ENCODE measurements around the gene APOA4.

Gene APOA4

DNA sequence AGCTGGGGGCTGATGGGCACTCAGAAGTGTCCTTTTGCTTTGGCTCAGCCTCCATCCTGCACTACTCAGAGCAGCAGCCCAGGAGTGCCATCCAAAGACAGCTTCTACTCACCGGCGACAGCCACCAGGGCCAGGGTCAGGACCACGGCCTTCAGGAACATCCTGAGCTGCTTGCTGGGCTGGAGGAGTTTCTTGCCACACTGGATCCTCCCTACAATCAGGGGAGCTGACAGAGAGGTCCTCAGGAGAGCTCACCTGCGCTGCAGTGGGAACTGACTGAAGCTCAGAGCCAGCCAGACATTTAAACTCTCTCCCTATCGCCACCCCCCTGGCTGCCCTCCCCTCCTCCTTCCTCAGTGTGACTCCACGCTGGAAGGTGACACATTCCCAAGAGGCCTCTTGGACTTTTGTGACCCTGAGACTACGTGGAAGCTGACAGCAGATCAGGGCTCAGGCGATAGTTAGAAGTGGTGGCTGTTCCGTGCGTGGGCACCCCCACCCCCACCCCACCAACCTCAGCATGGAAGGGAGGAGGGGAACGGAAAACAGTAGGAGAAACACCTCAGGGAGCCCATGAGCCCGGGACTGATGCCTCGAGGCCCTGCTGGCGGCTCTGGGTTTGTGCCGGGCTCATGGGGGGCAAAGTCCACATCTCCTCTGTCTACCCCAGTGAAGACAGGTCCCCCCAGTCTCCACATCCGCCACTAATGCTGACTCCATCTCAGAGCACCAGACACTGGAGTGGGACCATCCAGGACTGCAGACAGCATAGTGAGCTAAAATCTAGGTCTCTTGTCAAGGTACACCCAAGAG lies at the start of gene APOA4:
Gene APOA4, minus strand, starts transcription at position 274 of the 813 bp plus-strand sequence. Its CDS starts 113 bp downstream, at position 161.
- no peak for DNase-seq (ENCODE audit: low read depth)

DNA sequence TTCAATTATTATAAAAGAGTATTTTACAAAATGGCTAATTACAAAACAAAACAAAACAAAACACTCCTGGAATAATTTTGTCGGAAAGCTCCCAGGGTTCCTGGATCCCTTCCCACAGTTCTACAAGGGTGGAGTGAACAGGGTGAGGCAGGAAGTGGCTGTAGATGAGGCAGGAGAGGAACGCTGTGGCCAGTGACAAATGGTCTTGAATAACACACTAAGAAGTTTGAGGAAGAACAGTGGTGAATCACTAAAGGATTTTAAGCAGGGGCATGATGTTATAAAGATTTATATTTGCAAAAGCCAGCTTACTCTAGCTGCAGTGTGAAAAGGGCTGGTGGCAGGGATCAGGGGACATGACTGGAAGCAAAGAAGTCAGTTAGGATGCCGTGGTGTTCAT lies 48.1 kb upstream of the APOA4 start:
- no peak for DNase-seq (ENCODE audit: low read depth)

DNA sequence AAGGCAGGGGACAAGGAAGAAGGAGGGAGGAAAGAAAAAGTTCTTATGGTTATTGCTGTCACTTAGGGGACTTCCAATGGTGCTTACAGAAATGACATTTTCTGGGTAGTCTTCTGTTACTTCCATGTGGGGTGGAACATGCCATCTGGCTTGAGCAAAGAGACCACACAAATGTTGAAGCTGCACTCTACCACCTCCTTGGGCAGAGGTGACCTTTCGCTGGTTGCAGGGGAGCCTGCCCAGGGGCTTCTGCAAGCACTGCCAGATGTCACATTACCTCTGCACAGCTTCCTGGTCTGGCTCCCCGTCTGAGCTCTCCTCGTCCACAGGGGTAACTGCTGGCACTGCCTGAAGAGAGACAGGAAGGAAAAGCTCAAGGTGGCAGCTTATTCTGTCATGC lies 47.0 kb upstream of the APOA4 start:
- no peak for DNase-seq (ENCODE audit: low read depth)

DNA sequence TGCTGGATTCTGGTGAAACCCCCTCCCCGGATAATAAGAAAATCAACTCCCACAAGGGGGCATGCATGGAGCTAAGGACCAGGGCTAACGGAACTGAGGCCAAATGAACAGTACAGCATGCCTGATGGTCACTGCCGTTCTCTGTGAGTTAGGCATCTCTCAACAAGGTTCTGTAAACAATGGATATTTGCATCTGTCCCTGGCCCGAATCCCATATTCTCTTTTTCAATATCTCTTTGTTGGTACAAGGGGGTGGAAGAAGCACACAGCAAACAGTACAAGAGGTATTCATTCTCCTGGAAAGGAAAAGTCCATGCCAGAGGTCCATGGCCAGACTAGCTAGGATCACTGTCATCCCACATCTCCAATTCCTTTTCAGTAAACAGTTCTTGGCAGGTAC lies 46.5 kb upstream of the APOA4 start:
- no peak for DNase-seq (ENCODE audit: low read depth)

DNA sequence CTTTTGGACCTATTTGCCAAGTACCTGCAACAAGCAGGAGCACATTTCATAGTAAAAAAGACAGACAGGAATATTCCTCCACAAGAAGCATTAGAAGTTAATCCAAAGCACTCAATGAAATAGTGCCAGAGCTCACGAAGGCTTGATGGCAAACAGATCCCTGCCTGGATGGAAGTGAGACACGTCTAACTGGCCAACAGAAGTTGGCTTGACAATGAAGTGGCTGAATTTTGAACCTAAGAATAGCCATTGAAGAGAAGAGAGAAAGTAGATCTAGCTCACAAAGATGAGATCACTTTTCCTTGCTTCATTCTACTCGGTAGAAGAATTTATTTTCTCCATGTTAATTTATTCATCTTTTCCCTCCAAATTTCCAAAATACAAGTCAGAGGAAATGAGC lies 45.0 kb upstream of the APOA4 start:
- DNase-seq (ENCODE audit: low read depth) = no peak

DNA sequence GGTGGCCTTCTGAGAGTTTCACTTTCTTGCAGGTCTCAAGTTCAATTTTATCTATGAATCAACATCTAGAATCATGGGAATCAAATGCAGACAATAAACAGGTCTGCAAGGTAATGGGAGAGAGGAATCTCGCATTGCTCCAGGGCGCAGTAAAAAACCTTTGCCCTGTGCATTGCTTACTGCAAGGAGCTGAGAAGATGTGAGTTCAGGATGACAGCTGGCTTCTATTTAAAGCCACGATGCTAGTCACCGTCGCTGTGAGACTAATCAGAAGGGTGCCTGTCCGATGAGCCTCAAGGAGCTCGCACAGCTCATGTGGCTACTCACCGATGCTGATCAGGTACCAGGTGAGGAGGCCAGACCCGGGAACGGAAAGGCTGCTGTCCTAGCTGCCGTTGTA lies 44.5 kb upstream of the APOA4 start:
- DNase-seq (ENCODE audit: low read depth) = no peak

DNA sequence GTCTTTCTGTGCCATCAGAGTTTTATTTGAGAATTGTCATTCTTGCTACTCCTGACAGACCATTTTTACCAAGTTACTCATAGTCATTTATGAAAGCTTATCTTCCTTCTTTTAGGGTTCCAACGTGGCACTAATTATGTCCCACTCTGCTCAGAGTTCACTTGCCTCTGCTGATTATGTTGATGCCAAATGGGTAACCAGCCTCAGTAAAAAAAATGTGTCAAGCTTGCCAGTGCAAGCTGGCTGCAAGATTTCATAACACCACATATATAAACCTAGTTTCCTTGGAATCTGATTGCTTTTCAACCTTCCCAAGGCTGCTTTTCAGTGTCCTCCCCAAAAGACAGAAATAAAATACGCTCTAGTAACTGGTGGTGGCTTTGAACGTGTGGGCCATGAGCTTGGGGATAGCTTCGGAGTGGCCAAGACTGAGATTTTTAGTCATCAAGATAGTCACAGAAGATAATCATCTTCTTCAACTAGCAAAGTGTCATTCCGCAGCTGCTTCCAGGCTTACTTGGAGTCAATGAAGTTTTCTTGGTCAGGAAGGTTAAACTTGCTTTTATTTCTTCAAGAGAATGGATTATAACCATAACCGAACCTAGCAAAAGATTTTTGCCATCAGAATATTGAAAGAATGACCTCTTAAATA lies 43.8 kb upstream of the APOA4 start:
- no peak for DNase-seq (ENCODE audit: low read depth)

DNA sequence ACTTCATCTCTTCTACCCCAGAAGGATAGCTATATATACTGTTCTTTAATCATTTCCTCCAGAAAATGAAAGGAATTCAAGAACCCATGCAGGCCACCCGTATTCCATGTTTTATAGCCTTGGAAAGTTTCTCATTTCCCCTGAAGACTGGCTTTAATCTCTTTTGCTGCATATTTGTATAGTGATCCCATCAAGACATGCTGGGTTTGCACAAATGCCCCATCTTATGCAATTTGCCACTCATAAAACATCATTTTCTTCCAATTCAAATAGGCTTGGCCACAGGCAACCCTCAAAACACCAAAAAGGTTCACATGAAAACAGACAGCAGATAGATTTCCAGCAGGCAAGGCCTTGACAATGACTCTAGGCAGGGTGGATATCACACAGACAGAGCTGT lies 42.6 kb upstream of the APOA4 start:
- no peak for DNase-seq (ENCODE audit: low read depth)

DNA sequence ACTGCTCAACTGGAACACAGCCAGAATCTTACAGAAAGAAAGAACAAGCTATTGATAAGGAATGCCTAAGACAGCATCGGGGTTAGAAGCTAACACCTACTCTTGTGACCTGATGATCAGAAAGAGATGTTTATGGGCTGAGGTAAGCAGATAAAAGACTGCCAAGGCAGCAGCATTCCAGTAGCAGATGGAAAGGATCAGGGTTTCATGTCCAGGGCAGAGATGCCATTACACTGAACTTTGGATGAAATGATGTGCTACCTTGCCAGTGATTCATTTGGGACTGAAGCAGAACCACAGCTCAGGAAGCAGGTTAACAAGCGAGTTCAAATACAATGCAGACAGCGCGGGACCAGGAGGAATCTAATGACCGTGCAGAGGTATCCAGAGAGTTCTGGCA lies 41.4 kb upstream of the APOA4 start:
- no peak for DNase-seq (ENCODE audit: low read depth)

DNA sequence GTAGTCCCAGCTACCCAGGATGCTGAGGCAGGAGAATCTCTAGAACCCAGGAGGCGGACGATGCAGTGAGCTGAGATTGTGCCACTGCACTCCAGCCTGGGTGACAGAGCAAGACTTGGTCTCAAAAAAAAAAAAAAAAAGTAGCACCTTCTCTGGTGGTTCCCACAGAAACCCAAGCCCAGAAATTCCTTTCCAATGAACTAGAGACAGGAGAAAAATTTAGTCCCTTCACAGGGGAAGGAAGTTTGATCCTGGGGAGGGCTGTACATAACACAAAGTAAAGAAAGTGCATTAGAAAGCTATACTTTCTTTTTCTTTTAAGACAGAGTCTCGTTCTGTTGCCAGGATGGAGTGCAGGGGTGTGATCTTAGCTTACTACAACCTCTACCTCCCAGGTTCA lies 39.8 kb upstream of the APOA4 start:
- no peak for DNase-seq (ENCODE audit: low read depth)

DNA sequence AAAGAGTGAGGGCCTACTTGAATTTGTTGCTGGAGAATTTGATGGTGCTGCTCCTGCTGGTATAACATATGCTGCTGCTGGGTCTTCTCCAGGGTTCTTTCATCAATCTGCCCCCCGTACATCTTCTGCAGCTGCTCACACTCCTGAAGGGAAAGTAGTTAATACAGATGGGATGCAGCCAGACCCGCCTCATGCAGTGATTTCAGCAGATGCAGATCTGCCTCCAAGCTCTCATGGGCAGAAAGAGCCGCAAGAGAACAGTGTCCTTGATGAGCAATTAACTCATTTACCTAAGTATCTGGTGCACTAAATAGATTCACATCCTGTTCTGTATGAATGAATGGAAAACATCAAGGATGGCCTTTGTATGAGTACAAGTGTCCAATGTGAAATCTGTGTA lies 39.1 kb upstream of the APOA4 start:
- DNase-seq (ENCODE audit: low read depth) = no peak

DNA sequence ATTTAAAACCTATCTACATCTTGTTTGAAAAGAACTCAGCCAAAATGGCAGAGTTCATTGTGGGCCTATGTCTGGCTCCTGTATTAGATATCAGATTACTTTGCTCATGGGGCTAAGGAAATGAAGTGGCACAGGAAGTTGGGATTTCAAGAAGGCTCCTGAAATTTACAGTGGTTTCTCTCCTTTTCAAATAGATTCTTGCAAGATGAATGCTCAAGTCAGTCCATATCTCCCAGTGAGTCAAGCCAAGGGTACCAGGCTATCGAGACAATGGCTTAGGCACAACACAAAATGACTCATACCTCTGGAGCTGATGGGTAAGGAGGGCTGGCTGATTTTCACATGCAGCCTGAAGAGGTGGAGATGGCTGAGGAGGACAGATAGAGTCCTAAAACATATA lies 38.4 kb upstream of the APOA4 start:
- no peak for DNase-seq (ENCODE audit: low read depth)

DNA sequence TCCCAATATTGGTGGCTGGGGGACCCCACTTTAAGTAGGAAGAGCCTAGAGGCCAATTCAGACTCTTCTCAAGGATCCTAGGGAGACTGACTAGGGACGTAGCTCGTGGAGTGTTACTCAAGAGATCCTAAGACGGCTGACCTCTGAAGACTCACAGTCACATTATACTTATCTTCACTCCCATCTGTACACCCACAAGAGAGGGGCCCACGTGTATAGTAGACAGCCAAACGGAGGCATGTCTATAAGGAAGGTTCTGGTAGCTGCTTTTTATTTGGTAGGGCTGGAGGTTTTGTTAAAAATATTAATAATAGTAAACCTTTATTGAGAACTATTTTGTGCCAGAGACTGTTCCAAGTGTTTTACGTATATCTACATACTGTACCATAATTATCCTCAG lies 37.2 kb upstream of the APOA4 start:
- DNase-seq (ENCODE audit: low read depth) = no peak

DNA sequence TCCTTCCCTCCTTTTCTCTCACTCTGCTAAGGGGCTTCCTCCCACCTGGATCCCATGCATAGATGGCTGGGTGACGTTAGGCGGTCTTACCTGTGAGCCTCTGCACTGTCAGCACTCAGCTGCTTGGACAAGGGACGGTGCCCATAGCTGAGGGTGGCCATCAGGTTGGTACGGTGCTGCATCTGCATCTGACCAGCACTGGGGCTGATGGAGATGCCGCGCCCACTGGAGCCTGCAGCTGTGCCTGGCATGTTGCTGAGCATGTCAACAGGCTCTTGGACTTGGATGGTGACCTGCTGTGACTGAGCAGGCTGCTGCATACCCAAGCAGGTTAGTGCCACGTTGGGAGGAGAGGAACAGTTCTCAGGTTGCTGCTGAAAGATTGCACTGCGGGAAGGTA lies 36.1 kb upstream of the APOA4 start:
- DNase-seq (ENCODE audit: low read depth) = no peak

DNA sequence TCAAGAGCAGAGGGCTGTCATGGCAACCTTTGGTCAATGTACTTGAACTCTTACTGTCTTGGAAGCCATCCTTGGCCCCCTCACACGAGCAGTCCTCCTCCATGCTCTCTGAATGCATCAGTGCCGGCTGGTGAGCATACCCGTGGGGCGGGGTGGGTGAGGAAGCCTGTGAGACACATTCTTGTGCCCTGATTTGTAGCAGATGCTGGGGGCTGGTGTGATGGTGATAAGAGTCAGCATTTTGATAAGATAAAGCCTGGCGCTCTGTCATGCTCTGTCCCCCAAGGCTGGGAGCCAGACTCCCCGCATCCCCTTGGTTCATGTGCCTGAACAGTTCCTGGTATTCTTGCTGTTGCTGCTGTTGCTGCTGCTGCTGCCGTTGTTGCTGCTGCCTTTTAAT lies 34.8 kb upstream of the APOA4 start:
- DNase-seq (ENCODE audit: low read depth) = no peak

DNA sequence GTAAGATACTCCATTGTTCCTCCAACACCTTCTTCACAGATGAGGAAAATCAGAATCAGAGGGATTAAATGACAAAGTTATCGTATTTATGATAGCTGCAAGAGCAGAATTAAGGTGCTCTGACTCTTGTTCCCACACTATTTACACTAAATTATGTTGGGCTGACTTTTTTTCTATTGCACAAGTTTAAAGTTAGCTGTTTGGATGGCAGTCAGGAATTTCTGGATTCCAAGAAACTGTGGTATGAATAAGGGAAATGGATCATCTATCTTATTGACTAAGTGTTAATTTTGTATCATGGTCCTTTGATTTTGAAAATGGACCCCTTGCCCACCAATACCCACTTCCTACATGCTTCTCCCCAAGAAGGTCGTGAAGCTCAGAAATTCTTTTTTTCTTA lies 34.2 kb upstream of the APOA4 start:
- DNase-seq (ENCODE audit: low read depth) = no peak

DNA sequence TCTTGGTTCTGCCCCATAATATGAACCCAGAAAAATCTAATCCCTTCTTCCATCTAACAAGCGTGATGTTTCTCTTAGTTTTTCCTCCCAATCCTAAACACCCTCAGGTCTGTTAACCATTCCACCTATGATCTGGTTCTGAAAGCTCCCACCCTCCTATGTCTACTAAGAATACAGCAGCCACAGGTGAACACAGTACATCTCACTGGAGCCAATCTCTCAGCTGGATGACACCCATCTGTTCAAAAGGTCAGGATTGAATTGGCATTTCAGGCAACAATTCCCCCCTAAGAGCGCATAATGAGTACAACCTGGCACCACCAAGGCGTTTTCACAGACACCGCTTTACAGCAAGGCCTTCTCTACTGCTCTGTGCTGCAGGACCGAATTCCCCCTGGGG lies 33.3 kb upstream of the APOA4 start:
- no peak for DNase-seq (ENCODE audit: low read depth)

DNA sequence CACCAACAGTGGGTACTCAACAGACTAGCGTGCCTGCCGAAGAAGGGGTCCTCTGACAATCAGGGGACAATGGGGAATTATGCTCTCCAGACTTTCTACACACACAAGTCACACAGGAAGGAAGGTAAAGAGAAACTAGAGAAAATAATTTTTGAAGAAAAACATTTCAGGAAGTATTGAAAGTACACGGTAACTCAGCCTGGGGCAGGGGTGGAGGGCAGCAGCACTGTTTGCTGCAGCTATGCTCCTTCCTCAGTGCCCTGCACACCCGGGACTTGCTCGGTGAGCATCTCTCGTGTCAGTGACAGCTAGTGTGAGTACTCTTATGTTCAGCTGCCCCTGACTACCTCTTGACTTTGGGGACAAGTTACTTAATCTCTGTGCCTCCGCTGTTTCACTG lies 32.3 kb upstream of the APOA4 start:
- DNase-seq (ENCODE audit: low read depth) = no peak

DNA sequence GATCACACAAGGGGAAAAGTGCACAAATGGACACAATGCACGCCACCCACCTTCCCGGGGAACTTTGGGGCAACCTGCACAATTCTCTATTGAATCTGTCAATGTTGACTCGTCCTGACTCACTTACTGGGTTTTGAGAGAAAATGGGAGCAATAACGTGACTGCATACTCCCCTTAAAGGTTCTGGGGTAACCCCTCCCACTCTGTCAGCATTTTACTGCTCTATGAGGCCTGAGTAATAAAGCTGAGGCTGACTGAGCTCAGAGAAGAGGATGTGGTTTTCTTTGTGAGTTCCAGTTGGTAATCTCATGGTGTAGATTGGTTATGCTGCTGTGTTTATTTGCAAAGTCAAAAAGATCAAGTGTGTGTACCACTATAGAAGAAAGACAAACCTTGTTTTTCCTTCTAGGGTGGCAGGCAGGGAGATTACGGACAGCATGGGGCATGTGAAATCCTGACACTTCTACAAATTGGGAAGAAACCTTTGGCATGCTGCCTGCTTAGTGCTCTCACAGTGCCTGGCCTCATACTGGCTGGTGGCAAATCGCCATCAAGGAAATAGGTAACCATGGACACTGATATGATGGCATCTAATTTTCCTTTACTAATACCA lies 30.5 kb upstream of the APOA4 start:
- no peak for DNase-seq (ENCODE audit: low read depth)

DNA sequence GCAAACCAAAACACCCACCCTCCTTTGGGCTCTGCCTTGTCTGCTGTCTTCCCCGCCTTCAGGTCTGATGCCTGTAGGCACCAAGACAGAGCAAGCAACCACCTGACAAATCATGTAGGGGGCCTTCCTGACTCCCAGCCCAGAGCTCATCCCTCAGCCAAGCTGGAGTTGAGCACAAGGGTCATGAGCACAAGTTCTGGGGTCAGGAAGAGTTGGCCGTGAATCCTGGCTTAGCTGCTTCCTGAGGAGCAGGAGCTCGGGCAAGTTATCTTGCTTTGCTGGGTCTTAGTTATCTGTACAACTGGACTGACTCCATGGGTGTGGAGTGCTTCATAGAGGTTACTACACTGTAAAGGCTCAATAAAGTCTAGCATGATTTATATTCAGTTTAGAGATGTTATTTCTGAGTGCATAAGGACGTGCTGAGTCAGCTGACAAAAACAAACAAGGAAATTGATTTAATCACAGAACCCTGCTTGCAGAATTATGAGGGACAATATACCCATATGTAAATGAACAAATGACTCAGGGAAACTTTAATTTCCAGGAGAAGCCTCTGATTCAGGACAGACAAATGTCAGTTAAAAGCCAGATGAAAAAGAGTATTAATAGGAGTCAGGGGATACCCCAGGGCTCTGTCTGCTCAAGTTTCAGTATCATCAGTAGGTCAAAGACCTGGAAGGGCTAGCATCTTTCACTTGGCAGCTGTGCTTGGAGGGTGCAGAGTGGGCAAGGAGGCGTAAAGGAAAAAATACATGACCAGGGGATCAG lies 29.3 kb upstream of the APOA4 start:
- no peak for DNase-seq (ENCODE audit: low read depth)

DNA sequence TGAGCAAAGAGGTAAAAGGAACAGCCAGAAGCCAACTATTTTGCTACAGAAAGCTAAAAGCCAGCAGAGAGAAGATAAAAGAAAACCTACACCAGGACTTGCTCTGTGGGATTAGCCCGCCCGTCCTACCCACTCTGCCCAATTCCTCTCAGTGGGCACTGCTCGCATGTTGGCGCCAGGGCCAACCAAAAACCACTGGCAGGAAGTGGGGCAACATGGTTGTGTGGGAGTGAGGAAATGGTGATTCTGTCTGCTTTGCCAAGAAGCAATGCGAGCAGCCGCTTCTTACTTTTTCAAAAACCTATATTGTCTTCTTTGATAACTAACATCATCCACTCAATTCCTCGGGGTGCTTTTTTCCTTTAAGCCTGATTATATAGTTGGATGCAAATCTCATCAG lies 28.5 kb upstream of the APOA4 start:
- DNase-seq (ENCODE audit: low read depth) = no peak

DNA sequence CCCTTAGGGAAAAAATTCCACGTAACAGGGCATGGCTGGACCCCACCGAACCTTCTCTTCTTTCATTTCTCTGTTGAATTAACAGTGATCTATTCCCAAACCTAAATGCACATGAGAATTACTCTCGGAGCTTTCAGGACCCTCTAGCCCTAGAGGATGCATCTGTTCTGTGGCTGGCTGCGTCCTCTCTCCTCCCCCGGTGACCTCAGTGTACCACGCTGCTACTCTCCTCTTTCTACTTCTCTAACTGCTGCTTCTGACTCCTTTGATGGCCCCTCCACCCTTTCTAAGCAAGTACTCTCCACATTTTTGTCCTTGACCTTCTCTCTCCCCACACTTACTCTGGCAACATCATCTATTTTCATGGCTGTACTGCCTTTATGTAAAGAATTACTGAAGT lies 26.4 kb upstream of the APOA4 start:
- DNase-seq (ENCODE audit: low read depth) = no peak

DNA sequence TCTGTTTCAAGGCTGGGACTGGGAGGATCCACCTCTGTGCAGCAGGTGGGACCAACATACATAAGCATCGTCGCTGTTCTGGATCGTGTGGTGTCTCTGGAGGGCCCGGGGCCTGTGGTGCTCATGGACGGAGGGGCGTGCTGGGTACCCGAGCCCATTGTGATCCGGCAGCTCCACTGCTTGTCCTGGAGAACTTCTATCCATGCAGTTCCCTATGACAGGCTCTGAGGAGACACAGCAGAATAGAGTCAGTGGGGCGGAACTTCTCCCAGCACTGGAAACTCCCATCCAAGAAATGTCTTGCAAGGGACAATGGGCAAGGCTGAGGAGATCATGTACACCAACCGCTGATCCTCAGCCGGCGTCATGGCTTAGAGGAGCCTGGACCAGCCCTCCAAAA lies 26.0 kb upstream of the APOA4 start:
- no peak for DNase-seq (ENCODE audit: low read depth)

Data from activated T-cell treated with anti-CD3 and anti-CD28 coated beads for 1 hour (primary cell).